H9 (cell line): ENCODE results near the gene RSPO3. TPM values are rescaled to one million over a fixed set of nuclear protein-coding genes. Genes with fewer than 3 reads are reported as not detected.

Experiments used
- DNase-seq: peaks from one replicate; pipeline ENCODE4 v3.0.0-alpha.2; 2017
- H2AFZ ChIP-seq: one replicate; pipeline ENCODE4 v1.6.1; 2013; ENCODE audit warnings: mild to moderate bottlenecking, low read length, control low read depth, moderate library complexity
- H2AK5ac ChIP-seq: 2 replicates; pipeline ENCODE4 v1.6.1; 2013; ENCODE audit warnings: low read length, control low read depth, mixed read lengths; ENCODE audit not compliant: insufficient read length
- H2BK120ac ChIP-seq: one replicate; pipeline ENCODE4 v1.6.1; 2013; ENCODE audit warnings: low read depth, mild to moderate bottlenecking, low read length, control low read depth, inconsistent platforms; ENCODE audit not compliant: poor library complexity, severe bottlenecking
- H2BK12ac ChIP-seq: 2 replicates; pipeline ENCODE4 v1.6.1; 2013; ENCODE audit warnings: low read length, control low read depth, mixed read lengths, low read depth; ENCODE audit not compliant: insufficient read length
- H2BK15ac ChIP-seq: 2 replicates; pipeline ENCODE4 v1.6.1; 2013; ENCODE audit warnings: low read depth, low read length, control low read depth
- H2BK20ac ChIP-seq: one replicate; pipeline ENCODE4 v1.6.1; 2013; ENCODE audit warnings: low read depth, mild to moderate bottlenecking, low read length, control low read depth, inconsistent platforms; ENCODE audit not compliant: poor library complexity, severe bottlenecking
- H2BK5ac ChIP-seq: 2 replicates; pipeline ENCODE4 v1.6.1; 2013; ENCODE audit warnings: low read length, control low read depth, mixed read lengths; ENCODE audit not compliant: insufficient read length
- H3K14ac ChIP-seq: 2 replicates; pipeline ENCODE4 v1.6.1; 2013; ENCODE audit warnings: low read length, control low read depth; ENCODE audit not compliant: insufficient read depth
- H3K18ac ChIP-seq: 2 replicates; pipeline ENCODE4 v1.6.1; 2013; ENCODE audit warnings: low read depth, mild to moderate bottlenecking, mixed read lengths, low read length, control low read depth; ENCODE audit not compliant: insufficient read length
- H3K23ac ChIP-seq: 2 replicates; pipeline ENCODE4 v1.6.1; 2013; ENCODE audit warnings: low read length, control low read depth, mixed read lengths, low read depth; ENCODE audit not compliant: insufficient read length
- H3K23me2 ChIP-seq: 2 replicates; pipeline ENCODE4 v1.6.1; 2013; ENCODE audit warnings: low read depth, mild to moderate bottlenecking, mixed read lengths, low read length, control low read depth; ENCODE audit not compliant: insufficient read length, poor library complexity, severe bottlenecking
- H3K27ac ChIP-seq: 2 replicates; pipeline ENCODE4 v1.5.1; 2013; ENCODE audit warnings: low read length, control low read depth, mixed read lengths, low read depth; ENCODE audit not compliant: insufficient read length
- H3K27me3 ChIP-seq: 2 replicates; pipeline ENCODE4 v1.6.1; 2013; ENCODE audit warnings: low read length, control low read depth, inconsistent platforms; ENCODE audit not compliant: insufficient read depth
- H3K4ac ChIP-seq: 2 replicates; pipeline ENCODE4 v1.6.1; 2013; ENCODE audit warnings: low read depth, mild to moderate bottlenecking, control low read depth, inconsistent platforms, low read length, moderate library complexity
- H3K4me1 ChIP-seq: 2 replicates; pipeline ENCODE4 v1.6.1; 2013; ENCODE audit warnings: low read length, control low read depth, inconsistent platforms; ENCODE audit not compliant: insufficient read depth
- H3K4me2 ChIP-seq: 2 replicates; pipeline ENCODE4 v1.6.1; 2013; ENCODE audit warnings: low read length, control low read depth, mixed read lengths; ENCODE audit not compliant: insufficient read length, insufficient read depth
- H3K56ac ChIP-seq: 2 replicates; pipeline ENCODE4 v1.6.1; 2013; ENCODE audit warnings: low read depth, mild to moderate bottlenecking, mixed read lengths, low read length, control low read depth; ENCODE audit not compliant: insufficient read length
- H3K79me1 ChIP-seq: 2 replicates; pipeline ENCODE4 v1.6.1; 2013; ENCODE audit warnings: low read depth, mild to moderate bottlenecking, moderate library complexity, low read length, control low read depth, inconsistent platforms; ENCODE audit not compliant: insufficient read depth, poor library complexity, severe bottlenecking
- H3K79me2 ChIP-seq: 2 replicates; pipeline ENCODE4 v1.6.1; 2013; ENCODE audit warnings: low read length, control low read depth, inconsistent platforms; ENCODE audit not compliant: insufficient read depth
- H3K9ac ChIP-seq: 2 replicates; pipeline ENCODE4 v1.6.1; 2013; ENCODE audit warnings: low read length, control low read depth, mixed read lengths; ENCODE audit not compliant: insufficient read length; ENCODE audit errors: extremely low read depth
- H3K9me3 ChIP-seq: one replicate; pipeline ENCODE4 v1.6.1; 2013; ENCODE audit warnings: low read depth, low read length, inconsistent platforms; ENCODE audit not compliant: control insufficient read depth
- H3T11ph ChIP-seq: one replicate; pipeline ENCODE4 v1.6.1; 2013; ENCODE audit warnings: mild to moderate bottlenecking, low read length, control low read depth, inconsistent platforms
- H4K20me1 ChIP-seq: one replicate; pipeline ENCODE4 v1.6.1; 2013; ENCODE audit not compliant: control insufficient read depth, insufficient read length, insufficient read depth
- H4K5ac ChIP-seq: 2 replicates; pipeline ENCODE4 v1.6.1; 2013; ENCODE audit warnings: low read depth, mild to moderate bottlenecking, mixed read lengths, low read length, control low read depth; ENCODE audit not compliant: insufficient read length
- H4K8ac ChIP-seq: replicated peaks from 2 replicates; pipeline ENCODE4 v1.6.1; 2013; ENCODE audit warnings: low read length, control low read depth, mixed read lengths, low read depth; ENCODE audit not compliant: insufficient read length
- H4K91ac ChIP-seq: 2 replicates; pipeline ENCODE4 v1.6.1; 2013; ENCODE audit warnings: low read depth, mild to moderate bottlenecking, moderate library complexity, mixed read lengths, low read length, control low read depth; ENCODE audit not compliant: insufficient read length
- H3K27ac Mint-ChIP-seq, 3 experiments: 2 replicates in 2 of 3; 3 replicates in 1 of 3; pipeline ENCODE4 v1.8.0; 2020 to 2021; ENCODE audit warnings: mixed read lengths in 3 of 3, mild to moderate bottlenecking in 1 of 3, moderate library complexity in 1 of 3
- H3K27me3 Mint-ChIP-seq: 2 replicates; pipeline ENCODE4 v1.8.0; 2021; ENCODE audit warnings: low read depth, mild to moderate bottlenecking, moderate library complexity, mixed read lengths
- H3K36me3 Mint-ChIP-seq, 3 experiments: 2 replicates in 2 of 3; 3 replicates in 1 of 3; pipeline ENCODE4 v1.8.0; 2020 to 2021; ENCODE audit warnings: low read depth in 3 of 3, mixed read lengths in 3 of 3; ENCODE audit not compliant: insufficient read depth in 1 of 3
- H3K4me1 Mint-ChIP-seq, 2 experiments: 2 replicates each; pipeline ENCODE4 v1.8.0; 2020; ENCODE audit warnings: mixed read lengths in 2 of 2
- H3K4me3 Mint-ChIP-seq, 2 experiments: 2 replicates in 1 of 2; 3 replicates in 1 of 2; pipeline ENCODE4 v1.8.0; 2020 to 2021; ENCODE audit warnings: mild to moderate bottlenecking in 2 of 2, mixed read lengths in 2 of 2, moderate library complexity in 1 of 2
- H3K9me3 Mint-ChIP-seq, 2 experiments: 2 replicates in 1 of 2; 3 replicates in 1 of 2; pipeline ENCODE4 v1.8.0; 2020; ENCODE audit warnings: mild to moderate bottlenecking in 2 of 2, mixed read lengths in 2 of 2, moderate library complexity in 1 of 2
- WGBS: extraction: QIAGEN DNeasy Blood & Tissue Kit; methylation state at CpG from one replicate; pipeline ENCODE4 v1.1.7; 2013; ENCODE audit warnings: missing lambda C conversion rate, low lambda C conversion rate, mixed read lengths; ENCODE audit not compliant: insufficient read length; ENCODE audit errors: extremely low coverage; 5-methylcytosine and 5-hydroxymethylcytosine counted together
- total RNA-seq: library from RNA; stranded (reverse); gene quantifications from 2 replicates; pipeline ENCODE4 v1.2.1, GENCODE V29; 2021
- TF ChIP-seq, protein P1 (sequence below): fragments of 200-600 bp; sonication (generic); conservative IDR thresholded peaks from 3 replicates; pipeline ENCODE4 v1.8.0; 2021; ENCODE audit warnings: antibody characterized with exemption, mild to moderate bottlenecking

Gene RSPO3
- total RNA-seq, 1 experiment from 2014 or later = not detected

DNA sequence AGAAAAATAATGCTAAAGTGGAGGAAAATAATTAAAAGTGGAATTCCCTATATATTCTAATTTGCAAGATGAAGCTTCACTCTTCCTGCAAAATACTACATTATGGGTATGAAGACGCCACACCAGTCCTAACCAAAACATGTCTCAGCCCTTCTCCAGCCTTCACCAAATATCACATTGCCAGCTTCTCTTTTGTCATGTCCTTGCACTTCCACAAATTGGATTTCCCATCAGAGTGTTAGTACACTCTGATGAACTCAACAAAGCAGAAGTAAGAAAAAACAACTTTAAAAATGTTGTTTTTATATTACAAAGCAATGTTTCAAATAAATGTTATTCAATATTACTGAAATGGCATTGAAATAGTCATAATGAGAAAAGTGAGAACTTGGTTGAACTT, 85.8 kb downstream of the RSPO3 start:
- no peaks in the 10 kb centered on the region for H3K27me3 ChIP-seq
- no peak for DNase-seq
- H3K79me2 ChIP-seq = no peaks in the 10 kb centered on the region
- H3K4me2 ChIP-seq = no peak overlapping the region
- no peaks in the 10 kb centered on the region for H3K4me1 ChIP-seq
- WGBS = no CpG with 5 or more reads among the region's 1 CpG
- Mint-ChIP-seq H3K4me3 (no peak overlapping the region), H3K36me3 (no peaks in the 10 kb centered on the region), H3K27ac (no peak overlapping the region), H3K4me1 (0 out of 4 replicates have a peak, but pooled peaks cover 0 to 2% of the 10 kb centered on the region in 2 experiments), H3K9me3 (no peaks in the 10 kb centered on the region), H3K27me3 (no peaks in the 10 kb centered on the region)
- no peak overlapping the region for H4K8ac ChIP-seq
- H3K14ac ChIP-seq = no peak overlapping the region
- no peak overlapping the region for H2BK120ac ChIP-seq
- no peaks in the 10 kb centered on the region for H3K9me3 ChIP-seq
- H3K23ac ChIP-seq = no peak overlapping the region
- no peak overlapping the region for H4K91ac ChIP-seq
- no peak overlapping the region for H2AK5ac ChIP-seq
- no peak overlapping the region for H2BK5ac ChIP-seq
- no peak overlapping the region for H2BK12ac ChIP-seq
- TF ChIP-seq, protein P1, sequence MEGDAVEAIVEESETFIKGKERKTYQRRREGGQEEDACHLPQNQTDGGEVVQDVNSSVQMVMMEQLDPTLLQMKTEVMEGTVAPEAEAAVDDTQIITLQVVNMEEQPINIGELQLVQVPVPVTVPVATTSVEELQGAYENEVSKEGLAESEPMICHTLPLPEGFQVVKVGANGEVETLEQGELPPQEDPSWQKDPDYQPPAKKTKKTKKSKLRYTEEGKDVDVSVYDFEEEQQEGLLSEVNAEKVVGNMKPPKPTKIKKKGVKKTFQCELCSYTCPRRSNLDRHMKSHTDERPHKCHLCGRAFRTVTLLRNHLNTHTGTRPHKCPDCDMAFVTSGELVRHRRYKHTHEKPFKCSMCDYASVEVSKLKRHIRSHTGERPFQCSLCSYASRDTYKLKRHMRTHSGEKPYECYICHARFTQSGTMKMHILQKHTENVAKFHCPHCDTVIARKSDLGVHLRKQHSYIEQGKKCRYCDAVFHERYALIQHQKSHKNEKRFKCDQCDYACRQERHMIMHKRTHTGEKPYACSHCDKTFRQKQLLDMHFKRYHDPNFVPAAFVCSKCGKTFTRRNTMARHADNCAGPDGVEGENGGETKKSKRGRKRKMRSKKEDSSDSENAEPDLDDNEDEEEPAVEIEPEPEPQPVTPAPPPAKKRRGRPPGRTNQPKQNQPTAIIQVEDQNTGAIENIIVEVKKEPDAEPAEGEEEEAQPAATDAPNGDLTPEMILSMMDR = no peak
- no peak overlapping the region for H2BK20ac ChIP-seq
- H3K9ac ChIP-seq = no peak overlapping the region
- H4K5ac ChIP-seq = no peak overlapping the region
- no peaks in the 10 kb centered on the region for H3K79me1 ChIP-seq
- H3K56ac ChIP-seq = no peak overlapping the region
- H3K27ac ChIP-seq = no peak overlapping the region
- H3T11ph ChIP-seq = no peak overlapping the region
- H3K23me2 ChIP-seq = no peaks in the 10 kb centered on the region
- H2BK15ac ChIP-seq = no peak overlapping the region
- H3K18ac ChIP-seq = no peak overlapping the region
- H3K4ac ChIP-seq = no peak overlapping the region
- no peaks in the 10 kb centered on the region for H4K20me1 ChIP-seq
- no peak overlapping the region for H2AFZ ChIP-seq
